Body of pancreas (tissue), 4 donors: ENCODE measurements around the gene CST9. TPM values are rescaled to one million over a fixed set of nuclear protein-coding genes. Genes with fewer than 3 reads are reported as not detected.
"Not testable (repeated sequence)": the region's sequence is repeated elsewhere in the genome, so short reads cannot be mapped to it uniquely, and the experiment has no call there.

Source experiments
- ATAC-seq: fragments of 150-250 bp; one replicate; pipeline ENCODE4 v1.9.1; 2016
- DNase-seq, 4 donors: peaks; one replicate each; pipeline ENCODE4 v3.0.0-alpha.2; 2019
- H3K27ac ChIP-seq, 4 donors: fragments of 200-600 bp; sonication (generic); 1 replicate in 3 of 4; 2 replicates in 1 of 4; pipeline versions ENCODE4 v1.5.1 to v1.6.1; 2016 to 2019; ENCODE audit warnings: mild to moderate bottlenecking in 1 of 4, mixed read lengths in 1 of 4, moderate library complexity in 1 of 4
- H3K27me3 ChIP-seq, 2 donors: fragments of 200-600 bp; sonication (generic); one replicate each; pipeline ENCODE4 v1.6.0; 2016; ENCODE audit warnings: mild to moderate bottlenecking in 1 of 2
- H3K36me3 ChIP-seq, 2 donors: fragments of 200-600 bp; sonication (generic); replicated peaks in 1 of 2; 2 replicates each; pipeline ENCODE4 v1.5.1; 2016; ENCODE audit warnings: low read depth in 2 of 2; ENCODE audit not compliant: insufficient read depth in 1 of 2
- H3K4me1 ChIP-seq: fragments of 200-600 bp; sonication (generic); one replicate; pipeline ENCODE4 v1.6.0; 2016
- H3K4me3 ChIP-seq, 2 donors: fragments of 200-600 bp; sonication (generic); 1 replicate in 1 of 2; 2 replicates in 1 of 2; pipeline ENCODE4 v1.5.1; 2016 to 2019
- H3K9me3 ChIP-seq, 3 donors: fragments of 200-600 bp; sonication (generic); 1 replicate in 2 of 3; 2 replicates in 1 of 3; pipeline ENCODE4 v1.5.1; 2016
- CTCF ChIP-seq, 7 experiments: fragments of 450-650 bp in 4 of 7; fragments of 200-600 bp in 3 of 7; sonication (generic) in 3 of 7; IDR thresholded peaks; one replicate each; pipeline ENCODE4 v1.5.1; 2016 to 2019; ENCODE audit warnings: antibody characterized with exemption in 7 of 7
- POLR2A ChIP-seq, 3 donors: fragments of 450-650 bp; IDR thresholded peaks; one replicate each; pipeline ENCODE4 v1.6.1; 2016; ENCODE audit warnings: antibody characterized with exemption in 3 of 3, mild to moderate bottlenecking in 2 of 3
- WGBS, 2 donors: methylation state at CpG; one replicate each; pipeline ENCODE4 v1.1.5; 2017; 5-methylcytosine and 5-hydroxymethylcytosine counted together
- intact Hi-C: fragments of 100-400 bp; cut with DNase I; formaldehyde crosslinking; loops from one replicate; pipeline ENCODE4 v1.15.1; 2023
- total RNA-seq, 2 donors: library from RNA; depleted of rRNA; stranded (reverse); fragments of >200 nt; gene quantifications; one replicate each; pipeline ENCODE4 v1.1.0, GENCODE V29; 2016

The CST9 gene
- total RNA-seq, 2 donors from 2014 or later: 3.6 TPM; not detected in 1

DNA sequence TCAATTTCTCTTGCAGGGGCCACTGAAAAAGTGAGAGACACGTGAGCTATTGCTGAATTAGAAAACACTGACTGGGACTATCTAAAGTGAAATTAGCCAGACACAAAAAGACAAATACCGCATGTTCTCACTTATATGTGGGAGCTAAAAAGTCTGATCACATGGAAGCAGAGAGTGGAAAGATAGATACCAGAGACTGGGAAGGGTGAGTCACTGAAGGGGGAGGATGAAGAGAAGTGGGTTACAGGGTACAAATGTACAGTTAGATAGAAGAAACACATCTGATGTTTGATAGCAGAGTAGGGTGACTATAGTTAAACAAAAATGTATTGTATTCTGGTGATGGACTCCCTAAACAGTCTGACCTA lies 18.6 kb upstream of the CST9 start:
- TF ChIP-seq CTCF (IDR thresholded peaks at IDR 0.05): no peak
- TF ChIP-seq POLR2A (IDR thresholded peaks at IDR 0.05): no peak
- peak; percentile 34 for ATAC-seq
- 51 to 60% methylated on average over 2 of the region's 2 CpGs for WGBS, 2 donors

GRCh38 chr20:23623666-23624323 lies 18.1 kb upstream of the CST9 start:
- no peaks in the 10 kb centered on the region for H3K36me3 ChIP-seq
- no peaks in the 10 kb centered on the region for H3K27me3 ChIP-seq
- peak overlapping the region in 1 of 4 donors; percentile 60 for H3K27ac ChIP-seq
- 52 to 53% methylated on average over 4 of the region's 4 CpGs for WGBS, 2 donors
- TF ChIP-seq POLR2A (IDR thresholded peaks at IDR 0.05): no peak
- no peak for TF ChIP-seq CTCF (IDR thresholded peaks at IDR 0.05)
- H3K4me3 ChIP-seq: no peak overlapping the region
- intact Hi-C loops: no loop called here
- H3K9me3 ChIP-seq: no peaks in the 10 kb centered on the region
- H3K4me1 ChIP-seq: no peaks in the 10 kb centered on the region
- ATAC-seq: no peak
- no peak for DNase-seq

More for the DNA sequence above, 18.6 kb upstream of the CST9 start:
- no peaks in the 10 kb centered on the region for H3K36me3 ChIP-seq
- intact Hi-C loops: no loop called here
- H3K4me1 ChIP-seq: no peaks in the 10 kb centered on the region
- no peaks in the 10 kb centered on the region for H3K27me3 ChIP-seq
- peak overlapping the region in 1 of 4 donors; percentile 10 for H3K27ac ChIP-seq
- no peaks in the 10 kb centered on the region for H3K9me3 ChIP-seq
- DNase-seq: no peak
- H3K4me3 ChIP-seq: no peak overlapping the region

DNA sequence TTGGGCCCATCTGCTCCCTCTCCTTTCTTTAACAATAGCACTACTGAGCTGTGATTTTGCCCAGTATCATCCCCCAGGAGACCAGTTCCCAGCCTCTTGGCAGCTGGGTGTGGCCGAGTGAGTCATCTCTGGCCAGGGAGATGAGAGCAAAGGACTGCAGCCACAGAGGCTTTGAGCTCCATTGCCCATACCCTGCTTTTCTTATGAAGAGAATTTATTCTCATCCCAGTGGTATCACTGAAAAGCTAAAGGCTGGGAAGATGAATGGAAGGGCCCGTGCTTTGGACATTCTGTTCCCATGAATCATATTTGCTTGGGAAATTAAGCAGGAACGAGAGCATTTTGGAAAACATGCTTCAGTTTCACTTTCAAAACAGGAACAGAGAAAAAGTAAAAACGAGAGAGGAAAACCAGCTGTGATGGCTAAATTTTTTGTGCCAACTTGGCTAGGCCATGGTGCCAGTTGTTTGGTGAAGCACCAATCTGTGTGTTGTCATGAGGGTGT lies 17.2 kb upstream of the CST9 start:
- 44 to 53% methylated on average over 4 of the region's 4 CpGs for WGBS, 2 donors
- TF ChIP-seq POLR2A (IDR thresholded peaks at IDR 0.05) (no peak), CTCF (IDR thresholded peaks at IDR 0.05) (no peak)
- Histone ChIP-seq H3K36me3 (no peaks in the 10 kb centered on the region), H3K4me1 (no peaks in the 10 kb centered on the region), H3K9me3 (no peaks in the 10 kb centered on the region), H3K27me3 (no peaks in the 10 kb centered on the region), H3K4me3 (no peak overlapping the region), H3K27ac (peak overlapping the region in 3 of 4 donors; percentile 6 to 60 (median 52))
- ATAC-seq (peak; percentile 77), DNase-seq (peak in 3 of 4 donors; percentile 29 to 61 (median 40))
- intact Hi-C loops: no loop called here

- WGBS, 2 donors: 68 to 74% methylated on average over 3 of the region's 3 CpGs
- intact Hi-C loops, H3K4me3 ChIP-seq, DNase-seq, H3K27me3 ChIP-seq, H3K36me3 ChIP-seq, H3K4me1 ChIP-seq, H3K9me3 ChIP-seq, ATAC-seq: not testable (repeated sequence)
- H3K27ac ChIP-seq: peak overlapping the region in 2 of 4 donors; percentile 52 to 60
Measured at GRCh38 chr20:23622401-23622800, 16.7 kb upstream of the CST9 start.

GRCh38 chr20:23620670-23621386 lies 15.1 kb upstream of the CST9 start:
- intact Hi-C loops, H3K36me3 ChIP-seq, H3K4me3 ChIP-seq, H3K27ac ChIP-seq, H3K9me3 ChIP-seq, H3K27me3 ChIP-seq, H3K4me1 ChIP-seq, ATAC-seq: not testable (repeated sequence)
- peak in 1 of 4 donors; percentile 32 for DNase-seq
- WGBS, 2 donors: 43 to 59% methylated on average over 9 to 11 of the region's 11 CpGs
